IPS-11a (cell line): ENCODE measurements around the gene RANBP9.

Experiments
- H3K4me3 ChIP-seq: one replicate; pipeline ENCODE4 v1.5.1; 2013; ENCODE audit warnings: low read depth, low read length, control low read depth

The RANBP9 gene

GRCh38 chr6:13679996-13680395 is 31.6 kb downstream of the RANBP9 start:
- no peak overlapping the region for H3K4me3 ChIP-seq

- no peak overlapping the region for H3K4me3 ChIP-seq
These were observed 33.2 kb downstream of the RANBP9 start for GRCh38 chr6:13678255-13678983.

GRCh38 chr6:13677878-13678254 is 33.8 kb downstream of the RANBP9 start:
- no peak overlapping the region for H3K4me3 ChIP-seq

GRCh38 chr6:13676551-13677156 is 35.0 kb downstream of the RANBP9 start:
- H3K4me3 ChIP-seq, result no peak overlapping the region

GRCh38 chr6:13674533-13675190 is 37.0 kb downstream of the RANBP9 start:
- H3K4me3 ChIP-seq, result no peak overlapping the region

GRCh38 chr6:13673825-13674444 is 37.7 kb downstream of the RANBP9 start:
- no peak overlapping the region for H3K4me3 ChIP-seq

GRCh38 chr6:13673368-13673767 is 38.3 kb downstream of the RANBP9 start:
- H3K4me3 ChIP-seq, result no peak overlapping the region

- H3K4me3 ChIP-seq, result no peak overlapping the region
These were observed 38.7 kb downstream of the RANBP9 start for GRCh38 chr6:13672904-13673303.

- H3K4me3 ChIP-seq, result no peak overlapping the region
These were observed 40.0 kb downstream of the RANBP9 start for GRCh38 chr6:13671548-13672127.

- no peak overlapping the region for H3K4me3 ChIP-seq
These were observed 42.2 kb downstream of the RANBP9 start for GRCh38 chr6:13669476-13669875.

GRCh38 chr6:13668291-13668928 is 43.2 kb downstream of the RANBP9 start:
- no peak overlapping the region for H3K4me3 ChIP-seq

- H3K4me3 ChIP-seq, result no peak overlapping the region
These were observed 44.0 kb downstream of the RANBP9 start for GRCh38 chr6:13667655-13668054.

GRCh38 chr6:13666194-13667105 is 45.2 kb downstream of the RANBP9 start:
- no peak overlapping the region for H3K4me3 ChIP-seq

GRCh38 chr6:13664703-13665352 is 46.8 kb downstream of the RANBP9 start:
- H3K4me3 ChIP-seq, result no peak overlapping the region

GRCh38 chr6:13663986-13664385 is 47.6 kb downstream of the RANBP9 start:
- H3K4me3 ChIP-seq, result no peak overlapping the region

GRCh38 chr6:13662651-13663334 is 48.8 kb downstream of the RANBP9 start:
- no peak overlapping the region for H3K4me3 ChIP-seq

GRCh38 chr6:13661647-13662046 is 50.0 kb downstream of the RANBP9 start:
- H3K4me3 ChIP-seq, result no peak overlapping the region

- no peak overlapping the region for H3K4me3 ChIP-seq
These were observed 50.7 kb downstream of the RANBP9 start for GRCh38 chr6:13660893-13661292.

- H3K4me3 ChIP-seq, result no peak overlapping the region
These were observed 51.4 kb downstream of the RANBP9 start for GRCh38 chr6:13660273-13660672.
